GM19099 (cell line): ENCODE data around the gene SH3PXD2B.

ENCODE experiments used
- POLR2A ChIP-seq: IDR thresholded peaks from 3 replicates; pipeline ENCODE4 v1.6.1; 2011; ENCODE audit warnings: low read depth; ENCODE audit not compliant: insufficient read length; ENCODE audit errors: extremely low read depth

The SH3PXD2B gene

DNA sequence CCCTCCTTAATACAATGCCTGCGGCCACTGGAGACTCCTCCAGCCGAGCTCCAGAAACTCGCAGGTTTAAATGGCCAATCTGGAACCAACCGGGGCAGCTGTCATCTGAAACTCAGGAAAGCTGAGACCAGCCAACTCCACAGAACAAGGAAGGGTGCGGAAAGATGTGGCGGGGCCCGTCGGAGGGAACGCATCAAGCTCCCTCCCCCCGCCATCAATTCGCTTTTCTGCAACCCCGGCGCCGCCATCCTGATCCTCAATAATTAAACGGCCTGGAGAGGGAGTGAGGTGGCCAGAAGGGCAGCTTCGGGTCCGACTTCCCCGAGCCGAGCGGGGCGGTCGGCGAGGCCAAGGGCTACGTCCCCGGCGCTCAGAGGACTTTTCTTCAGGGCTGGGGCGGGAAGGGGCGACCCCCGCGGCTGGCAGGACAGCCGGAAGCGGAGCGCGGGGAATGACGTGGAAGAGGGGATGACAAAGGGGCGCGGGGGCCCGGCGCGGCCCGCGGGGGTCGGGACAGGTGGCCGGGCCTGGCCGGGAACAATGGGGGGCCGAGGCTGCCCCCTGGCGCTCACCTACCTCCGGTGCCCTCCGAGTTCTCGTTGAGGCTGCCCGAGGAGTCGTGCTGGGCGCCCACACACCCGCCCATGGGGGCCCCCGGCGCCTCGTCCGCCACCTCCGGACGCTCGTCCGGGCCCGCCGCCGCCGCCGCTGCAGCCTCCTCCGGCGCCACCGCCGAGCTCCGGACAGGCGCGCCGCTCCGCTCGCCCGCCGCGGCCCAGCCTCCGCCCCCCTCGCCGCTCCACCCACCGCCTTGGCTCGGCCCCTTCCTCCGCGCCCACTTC is 171.1 kb downstream of the SH3PXD2B start, which contains the start of gene UBTD2:
Gene UBTD2 (minus strand): TSS at position 745 of the 842 bp plus-strand sequence. CDS start 99 bp downstream, at position 646.
- TF ChIP-seq POLR2A, result no peak

GRCh38 chr5:172282272-172283019 is 171.9 kb downstream of the SH3PXD2B start:
- TF ChIP-seq POLR2A, result no peak

- no peak for TF ChIP-seq POLR2A
Observed at GRCh38 chr5:172281346-172281745, 173.0 kb downstream of the SH3PXD2B start.

- no peak for TF ChIP-seq POLR2A
Observed at GRCh38 chr5:172280929-172281328, 173.4 kb downstream of the SH3PXD2B start.

DNA sequence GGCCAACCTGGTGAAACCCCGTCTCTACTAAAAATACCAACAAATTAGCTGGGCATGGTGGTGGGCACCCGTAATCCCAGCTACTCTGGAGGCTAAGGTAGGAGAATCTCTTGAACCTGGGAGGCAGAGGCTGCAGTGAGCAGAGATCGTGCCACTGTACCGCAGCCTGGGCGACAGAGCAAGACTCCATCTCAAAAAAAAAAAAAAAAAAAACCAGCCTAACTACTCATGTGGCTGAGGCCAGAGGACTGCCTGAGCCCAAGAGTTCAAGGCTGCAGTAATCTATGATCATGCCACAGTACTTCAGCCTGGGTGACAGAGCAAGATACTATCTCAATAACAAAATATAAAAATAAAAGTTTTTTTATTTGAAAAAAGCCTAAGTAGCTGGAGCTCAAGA is 174.0 kb downstream of the SH3PXD2B start:
- TF ChIP-seq POLR2A, result no peak

GRCh38 chr5:172278356-172278755 is 176.0 kb downstream of the SH3PXD2B start:
- no peak for TF ChIP-seq POLR2A

GRCh38 chr5:172276214-172276613 is 178.1 kb downstream of the SH3PXD2B start:
- TF ChIP-seq POLR2A, result no peak
